GM12878 (cell line): ENCODE measurements around the gene NMNAT3. TPM values are rescaled to one million over a fixed set of nuclear protein-coding genes. Genes with fewer than 3 reads are reported as not detected.

ENCODE experiments used
- ATAC-seq: fragments of 200-7000 bp; cut with Tn5 transposase; 3 replicates; pipeline ENCODE4 v1.9.1; 2020; ENCODE audit warnings: mild to moderate bottlenecking, moderate library complexity
- BruUV-seq: library from RNA; stranded (reverse); fragments of 400-500 nt; replicated peaks from 2 replicates; lab custom pipeline; 2021; lab: Mats Ljungman, UMichigan
- CTCF ChIA-PET: fragments of 300-600 bp; sonication (Branson Sonifier 250); formaldehyde crosslinking; extraction: SDS; loops from one replicate; lab custom pipeline; 2021; ENCODE audit warnings: inconsistent platforms; lab: Yijun Ruan, JAX
- POLR2A ChIA-PET: fragments of 350-600 bp; formaldehyde crosslinking; extraction: SDS; loops from one replicate; lab custom pipeline; 2021; ENCODE audit warnings: inconsistent platforms; lab: Charles Lee
- RAD21 ChIA-PET: fragments of 300-600 bp; sonication (Branson Sonifier 250); formaldehyde crosslinking; loops from one replicate; lab custom pipeline; 2023; ENCODE audit warnings: antibody characterized with exemption; ENCODE audit not compliant: unreplicated experiment; lab: Charles Lee
- SMC1A ChIA-PET: fragments of 300-600 bp; sonication (Branson Sonifier 250); formaldehyde crosslinking; loops from one replicate; lab custom pipeline; 2023; ENCODE audit not compliant: unreplicated experiment, uncharacterized antibody; lab: Charles Lee
- DNase-seq: peaks from one replicate; pipeline ENCODE4 v3.0.0-alpha.2; 2011; ENCODE audit warnings: low read depth, low spot score
- FAIRE-seq: peaks from 3 replicates; lab custom pipeline; 2011; peaks lifted over from hg19 to GRCh38; lab: Jason Lieb, UNC
- H2AFZ ChIP-seq: 2 replicates; pipeline ENCODE4 v1.6.0; 2011; ENCODE audit warnings: low read depth, low read length, control low read depth; ENCODE audit not compliant: control insufficient read depth
- H3K27ac ChIP-seq: 2 replicates; pipeline ENCODE4 v1.5.1; 2011; ENCODE audit warnings: control low read depth; ENCODE audit not compliant: control insufficient read depth, insufficient read depth
- H3K27me3 ChIP-seq, 2 experiments: replicated peaks in 1 of 2; 2 replicates each; pipeline versions ENCODE4 v1.6.0 to v1.6.1; 2011; ENCODE audit warnings: low read length in 1 of 2; ENCODE audit not compliant: control insufficient read depth in 2 of 2, insufficient read depth in 2 of 2
- H3K36me3 ChIP-seq, 2 experiments: 2 replicates each; pipeline ENCODE4 v1.5.1; 2011; ENCODE audit warnings: low read length in 1 of 2; ENCODE audit not compliant: control insufficient read depth in 2 of 2, insufficient read depth in 2 of 2
- H3K4me1 ChIP-seq: 2 replicates; pipeline ENCODE4 v1.6.1; 2011; ENCODE audit warnings: mild to moderate bottlenecking, low read length, moderate library complexity, mixed read lengths; ENCODE audit not compliant: control insufficient read depth, insufficient read depth
- H3K4me2 ChIP-seq: 2 replicates; pipeline ENCODE4 v1.6.0; 2011; ENCODE audit warnings: control low read depth; ENCODE audit not compliant: control insufficient read depth, insufficient read depth
- H3K4me3 ChIP-seq: fragments of 200-600 bp; sonication (generic); 2 replicates; pipeline ENCODE4 v1.5.1; 2016
- H3K79me2 ChIP-seq: 2 replicates; pipeline ENCODE4 v1.6.0; 2011; ENCODE audit warnings: low read length; ENCODE audit not compliant: control insufficient read depth, insufficient read depth
- H3K9ac ChIP-seq: 2 replicates; pipeline ENCODE4 v1.8.0; 2011; ENCODE audit warnings: low read length, control low read depth, mixed read lengths; ENCODE audit not compliant: control insufficient read depth, insufficient read depth
- H3K9me3 ChIP-seq: replicated peaks from 3 replicates; pipeline ENCODE4 v1.5.1; 2011; ENCODE audit warnings: mild to moderate bottlenecking, low read length; ENCODE audit not compliant: control insufficient read depth, insufficient read depth
- H4K20me1 ChIP-seq: 2 replicates; pipeline ENCODE4 v1.6.0; 2011; ENCODE audit not compliant: control insufficient read depth, insufficient read depth
- BCL11A ChIP-seq: IDR thresholded peaks from 2 replicates; pipeline ENCODE4 v1.6.1; 2011; ENCODE audit warnings: low read depth, low read length
- CREM ChIP-seq: IDR thresholded peaks from 2 replicates; pipeline ENCODE4 v1.6.1; 2014; ENCODE audit warnings: antibody characterized with exemption, low read depth
- EED ChIP-seq: sonication (generic); IDR thresholded peaks from 2 replicates; pipeline ENCODE4 v1.6.1; 2016; ENCODE audit warnings: antibody characterized with exemption, low read depth
- FOXK2 ChIP-seq: fragments of 450-650 bp; IDR thresholded peaks from 2 replicates; pipeline ENCODE4 v1.6.1; 2017; ENCODE audit warnings: mild to moderate bottlenecking, moderate library complexity
- HDAC6 ChIP-seq: fragments of 200-600 bp; sonication (generic); IDR thresholded peaks from one replicate; pipeline ENCODE4 v1.8.0; 2017; ENCODE audit warnings: antibody characterized with exemption; ENCODE audit not compliant: unreplicated experiment
- IRF4 ChIP-seq: IDR thresholded peaks from 2 replicates; pipeline ENCODE4 v1.6.1; 2011; ENCODE audit warnings: low read depth, low read length
- KLF5 ChIP-seq: fragments of 450-650 bp; IDR thresholded peaks from 2 replicates; pipeline ENCODE4 v1.6.1; 2014; ENCODE audit warnings: mild to moderate bottlenecking; ENCODE audit not compliant: partially characterized antibody
- MAX ChIP-seq: IDR thresholded peaks from 2 replicates; pipeline ENCODE4 v1.6.1; 2012; ENCODE audit warnings: low read depth, low read length, improper control_type of control experiment
- PML ChIP-seq: IDR thresholded peaks from 2 replicates; pipeline ENCODE4 v1.6.1; 2012; ENCODE audit warnings: low read length, inconsistent platforms
- SMAD5 ChIP-seq: IDR thresholded peaks from 2 replicates; pipeline ENCODE4 v1.6.1; 2016; ENCODE audit warnings: antibody characterized with exemption, low read depth
- SMARCA5 ChIP-seq: fragments of 450-650 bp; IDR thresholded peaks from 2 replicates; pipeline ENCODE4 v1.6.1; 2017; ENCODE audit warnings: mild to moderate bottlenecking
- SP1 ChIP-seq: IDR thresholded peaks from one replicate; pipeline ENCODE4 v1.6.1; 2011; ENCODE audit warnings: low read depth, low read length
- SPI1 ChIP-seq: IDR thresholded peaks from 2 replicates; pipeline ENCODE4 v1.6.1; 2011; ENCODE audit warnings: low read depth, mild to moderate bottlenecking, low read length, moderate library complexity, borderline replicate concordance; ENCODE audit not compliant: insufficient read depth
- SUZ12 ChIP-seq: fragments of 200-600 bp; sonication (generic); IDR thresholded peaks from one replicate; pipeline ENCODE4 v1.6.1; 2018; ENCODE audit warnings: antibody characterized with exemption, mild to moderate bottlenecking; ENCODE audit not compliant: unreplicated experiment
- ZNF274 ChIP-seq: IDR thresholded peaks from one replicate; pipeline ENCODE4 v1.8.0; 2011; ENCODE audit not compliant: insufficient read length, insufficient read depth
- WGBS: methylation state at CpG from one replicate; pipeline ENCODE4 v1.1.6; 2016; ENCODE audit warnings: low lambda C conversion rate; ENCODE audit not compliant: insufficient replicate concordance, insufficient coverage; ENCODE audit errors: missing lambda C conversion rate; 5-methylcytosine and 5-hydroxymethylcytosine counted together
- in situ Hi-C: fragments of 300-500 bp; cut with MboI; formaldehyde crosslinking; loops from 9 replicates; pipeline ENCODE4 v1.14.3; 2018; ENCODE audit warnings: mixed read lengths
- intact Hi-C: fragments of 100-400 bp; cut with micrococcal nuclease; formaldehyde crosslinking; loops from one replicate; pipeline ENCODE4 v1.14.2; 2022; ENCODE audit not compliant: unreplicated experiment
- polyA plus RNA-seq, 11 experiments: library from polyadenylated mRNA; depleted of rRNA in 4 of 11; unstranded in 6 of 11; stranded (reverse) in 5 of 11; fragments of >200 nt; fragmentation: Nextera tagmentation in 4 of 11; fragmentation: Illumina TruSeq in 1 of 11; extraction: Ambion mirVana in 4 of 11; extraction: Trizol in 1 of 11; gene quantifications; 1 replicate in 1 of 11; 2 replicates in 10 of 11; pipeline versions ENCODE4 v1.2.1 to v1.2.3, GENCODE V29; 2011 to 2016; ENCODE audit warnings: inconsistent platforms in 2 of 11, missing spikeins in 2 of 11, low read depth in 1 of 11
- total RNA-seq, 4 experiments: library from RNA; depleted of rRNA in 3 of 4; stranded (reverse); fragments of >200 nt in 3 of 4; fragmentation: Illumina TruSeq in 1 of 4; extraction: Trizol in 1 of 4; gene quantifications; 2 replicates each; pipeline versions ENCODE4 v1.2.1 to v1.2.3, GENCODE V29; 2013 to 2021
- TF ChIP-seq, protein P1 (sequence below): fragments of 450-650 bp; IDR thresholded peaks from 2 replicates; pipeline ENCODE4 v1.6.1; 2017; ENCODE audit warnings: mild to moderate bottlenecking, moderate library complexity

Gene NMNAT3
- total and polyA plus RNA-seq, 10 of the 15 experiments (the other 5 are each of a cell fraction or from before 2014, with no cell fraction given), result under 0.01 to 0.92 (median 0.08) TPM; not detected in 4

GRCh38 chr3:139524841-139525636 lies 152.7 kb downstream of the NMNAT3 start:
- no peaks in the 10 kb centered on the region for H3K36me3 ChIP-seq
- DNase-seq (no peak), ATAC-seq (no peak), FAIRE-seq (no peak)
- no peaks in the 10 kb centered on the region for H3K27me3 ChIP-seq
- no peaks in the 10 kb centered on the region for H4K20me1 ChIP-seq
- H3K27ac ChIP-seq, result no peak overlapping the region
- intact Hi-C loops, result no loop called here
- H3K9me3 ChIP-seq, result no peaks in the 10 kb centered on the region
- no peaks in the 10 kb centered on the region for H3K79me2 ChIP-seq
- no peak overlapping the region for H3K4me2 ChIP-seq
- no peak overlapping the region for H3K4me3 ChIP-seq
- CTCF ChIA-PET, result no interaction called here
- H3K9ac ChIP-seq, result no peak overlapping the region
- BruUV-seq, result no TSS peak
- SMC1A ChIA-PET, result no interaction called here
- RAD21 ChIA-PET, result no interaction called here
- POLR2A ChIA-PET, result no interaction called here
- in situ Hi-C loops, result no loop called here
- no peak for TF ChIP-seq SMAD5
- TF ChIP-seq FOXK2, result no peak
- TF ChIP-seq SP1, result no peak
- TF ChIP-seq EED, result no peak
- TF ChIP-seq IRF4, result no peak
- WGBS, result 38% methylated on average over 7 of the region's 7 CpGs
- no peaks in the 10 kb centered on the region for H3K4me1 ChIP-seq
- no peak overlapping the region for H2AFZ ChIP-seq

DNA sequence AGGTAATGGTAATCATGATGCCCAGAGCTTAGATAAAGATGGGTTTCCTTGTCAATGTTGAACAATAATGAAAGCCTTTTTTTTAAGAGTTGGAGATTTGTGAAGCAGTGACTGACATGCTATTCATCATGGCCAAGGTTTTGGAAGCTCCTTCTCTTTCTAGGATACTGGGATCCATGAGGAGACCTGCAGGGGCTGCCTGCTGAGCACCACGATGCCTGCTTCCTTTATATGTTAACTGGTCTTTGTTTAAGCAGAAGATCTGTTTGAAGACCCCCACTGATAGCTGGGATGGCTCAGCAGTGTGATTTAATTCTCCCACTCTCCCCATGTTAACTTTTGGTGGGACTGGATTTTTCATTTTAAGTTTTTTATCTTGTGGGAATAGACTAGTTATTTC lies 154.1 kb downstream of the NMNAT3 start:
- H4K20me1 ChIP-seq, result no peaks in the 10 kb centered on the region
- H3K36me3 ChIP-seq, result no peaks in the 10 kb centered on the region
- no peak overlapping the region for H2AFZ ChIP-seq
- RAD21 ChIA-PET, result no interaction called here
- POLR2A ChIA-PET, result no interaction called here
- FAIRE-seq (no peak), ATAC-seq (no peak), DNase-seq (no peak)
- whole genome bisulfite sequencing, result 0% methylated on average over 1 of the region's 1 CpG
- no peak overlapping the region for H3K27ac ChIP-seq
- in situ Hi-C loops (no loop called here), intact Hi-C loops (no loop called here)
- CTCF ChIA-PET, result no interaction called here
- SMC1A ChIA-PET, result interaction anchor here (0.5 kb wide), 1 partner anchor 96 kb away, joined by 3 read pairs; no protein-coding TSS in a partner anchor
- H3K4me2 ChIP-seq, result no peak overlapping the region
- no peak overlapping the region for H3K9ac ChIP-seq
- H3K9me3 ChIP-seq, result no peaks in the 10 kb centered on the region
- no peaks in the 10 kb centered on the region for H3K79me2 ChIP-seq
- no peaks in the 10 kb centered on the region for H3K4me1 ChIP-seq
- BruUV-seq, result no TSS peak
- H3K4me3 ChIP-seq, result no peak overlapping the region
- no peaks in the 10 kb centered on the region for H3K27me3 ChIP-seq
- TF ChIP-seq SMARCA5 (no peak), SUZ12 (no peak), SPI1 (no peak), KLF5 (no peak), ZNF274 (no peak), HDAC6 (no peak), BCL11A (no peak), CREM (no peak), PML (no peak), MAX (no peak)
- TF ChIP-seq, protein P1, sequence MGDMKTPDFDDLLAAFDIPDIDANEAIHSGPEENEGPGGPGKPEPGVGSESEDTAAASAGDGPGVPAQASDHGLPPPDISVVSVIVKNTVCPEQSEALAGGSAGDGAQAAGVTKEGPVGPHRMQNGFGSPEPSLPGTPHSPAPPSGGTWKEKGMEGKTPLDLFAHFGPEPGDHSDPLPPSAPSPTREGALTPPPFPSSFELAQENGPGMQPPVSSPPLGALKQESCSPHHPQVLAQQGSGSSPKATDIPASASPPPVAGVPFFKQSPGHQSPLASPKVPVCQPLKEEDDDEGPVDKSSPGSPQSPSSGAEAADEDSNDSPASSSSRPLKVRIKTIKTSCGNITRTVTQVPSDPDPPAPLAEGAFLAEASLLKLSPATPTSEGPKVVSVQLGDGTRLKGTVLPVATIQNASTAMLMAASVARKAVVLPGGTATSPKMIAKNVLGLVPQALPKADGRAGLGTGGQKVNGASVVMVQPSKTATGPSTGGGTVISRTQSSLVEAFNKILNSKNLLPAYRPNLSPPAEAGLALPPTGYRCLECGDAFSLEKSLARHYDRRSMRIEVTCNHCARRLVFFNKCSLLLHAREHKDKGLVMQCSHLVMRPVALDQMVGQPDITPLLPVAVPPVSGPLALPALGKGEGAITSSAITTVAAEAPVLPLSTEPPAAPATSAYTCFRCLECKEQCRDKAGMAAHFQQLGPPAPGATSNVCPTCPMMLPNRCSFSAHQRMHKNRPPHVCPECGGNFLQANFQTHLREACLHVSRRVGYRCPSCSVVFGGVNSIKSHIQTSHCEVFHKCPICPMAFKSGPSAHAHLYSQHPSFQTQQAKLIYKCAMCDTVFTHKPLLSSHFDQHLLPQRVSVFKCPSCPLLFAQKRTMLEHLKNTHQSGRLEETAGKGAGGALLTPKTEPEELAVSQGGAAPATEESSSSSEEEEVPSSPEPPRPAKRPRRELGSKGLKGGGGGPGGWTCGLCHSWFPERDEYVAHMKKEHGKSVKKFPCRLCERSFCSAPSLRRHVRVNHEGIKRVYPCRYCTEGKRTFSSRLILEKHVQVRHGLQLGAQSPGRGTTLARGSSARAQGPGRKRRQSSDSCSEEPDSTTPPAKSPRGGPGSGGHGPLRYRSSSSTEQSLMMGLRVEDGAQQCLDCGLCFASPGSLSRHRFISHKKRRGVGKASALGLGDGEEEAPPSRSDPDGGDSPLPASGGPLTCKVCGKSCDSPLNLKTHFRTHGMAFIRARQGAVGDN, result no peak
